GM10248 (cell line): Measurements from ENCODE around the gene ARIH2.

Source experiments
- CTCF ChIA-PET: fragments of 300-600 bp; sonication (Branson Sonifier 250); formaldehyde crosslinking; extraction: SDS; loops from one replicate; lab custom pipeline; 2021; ENCODE audit warnings: antibody characterized with exemption; lab: Yijun Ruan, JAX
- POLR2A ChIA-PET: fragments of 350-650 bp; sonication (Branson Sonifier 250); formaldehyde crosslinking; extraction: SDS; loops from one replicate; lab custom pipeline; 2020; ENCODE audit warnings: antibody characterized with exemption; lab: Yijun Ruan, JAX
- DNase-seq: peaks from one replicate; pipeline ENCODE4 v3.0.0; 2012; ENCODE audit errors: extremely low spot score
- CTCF ChIP-seq: IDR thresholded peaks from 2 replicates; pipeline ENCODE4 v1.5.1; 2012; ENCODE audit warnings: mild to moderate bottlenecking, low read depth; ENCODE audit errors: extremely low read depth, missing control alignments, control extremely low read depth

The ARIH2 gene

GRCh38 chr3:48945891-48946549 lies 27.4 kb downstream of the ARIH2 start:
- POLR2A ChIA-PET = no interaction called here
- CTCF ChIA-PET = interaction anchor here (1.4 to 2.2 kb wide), 3 partner anchors 16 to 27 kb away, joined by 3 to 9 read pairs (median 6); partner anchors contain the start of gene ARIH2
- DNase-seq = no peak
- TF ChIP-seq CTCF = no peak

GRCh38 chr3:48949376-48949717 lies 30.7 kb downstream of the ARIH2 start:
- no peak for DNase-seq
- ChIA-PET POLR2A (no interaction called here), CTCF (no interaction called here)
- no peak for TF ChIP-seq CTCF

GRCh38 chr3:48950051-48950450 lies 31.4 kb downstream of the ARIH2 start:
- CTCF ChIA-PET = interaction anchor here (0.8 to 1.3 kb wide), 3 partner anchors 9 to 264 kb away, joined by 3 to 6 read pairs (median 4); partner anchors contain the start of gene NCKIPSD
- POLR2A ChIA-PET = no interaction called here

DNA sequence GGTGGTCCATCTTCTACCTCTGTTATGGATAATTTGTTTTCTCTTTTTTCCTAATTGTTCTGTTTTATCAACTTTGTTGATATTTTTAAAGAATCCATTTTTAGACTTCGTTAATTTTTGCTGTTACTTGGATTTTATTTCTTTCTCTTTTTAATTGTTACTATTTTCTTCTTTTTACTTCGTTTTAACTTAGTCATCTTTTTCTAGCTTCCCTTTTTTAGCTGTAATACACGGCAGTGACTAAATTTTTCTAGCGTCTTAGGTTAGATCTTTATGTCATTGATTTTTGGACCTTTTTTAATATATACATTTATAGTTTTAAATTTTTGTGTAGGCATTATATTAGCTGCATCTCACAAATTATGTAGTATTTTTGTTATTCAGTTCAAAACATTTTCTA lies 33.1 kb downstream of the ARIH2 start:
- POLR2A ChIA-PET = no interaction called here
- no peak for DNase-seq
- CTCF ChIA-PET = interaction anchor here (0.9 to 4.4 kb wide), 16 partner anchors 8 to 226 kb away, joined by 3 to 22 read pairs (median 4); partner anchors contain the start of gene P4HTM
- TF ChIP-seq CTCF = no peak

More at GRCh38 chr3:48950051-48950450, 31.4 kb downstream of the ARIH2 start:
- TF ChIP-seq CTCF = no peak
- DNase-seq = no peak

DNA sequence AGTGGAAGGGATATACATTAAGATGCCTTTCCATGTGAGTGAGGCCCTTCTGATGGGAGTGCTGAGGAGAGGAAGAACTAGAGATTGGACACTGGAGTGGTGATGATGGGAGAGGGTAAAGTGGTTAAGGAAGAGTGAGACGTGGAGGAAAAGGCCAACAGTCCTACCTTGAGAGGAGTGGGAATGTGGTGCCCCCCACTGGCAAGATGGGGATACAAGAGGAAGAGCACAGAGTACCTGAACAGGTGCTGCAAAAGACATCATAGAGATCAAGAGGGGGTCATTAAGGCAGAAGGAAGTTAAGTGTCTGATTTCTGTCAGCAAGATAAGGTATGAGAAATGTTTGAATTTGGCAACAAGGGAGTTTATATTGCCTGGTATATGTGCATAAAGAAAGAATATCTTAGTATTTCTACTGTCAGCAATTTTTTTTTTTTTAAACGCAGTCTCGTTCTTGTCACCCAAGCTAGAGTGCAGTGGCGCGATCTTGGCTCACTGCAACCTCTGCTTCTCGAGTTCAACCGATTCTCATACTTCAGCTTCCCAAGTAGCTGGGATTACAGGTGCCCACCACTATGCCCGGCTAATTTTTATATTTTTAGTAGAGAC lies 34.0 kb downstream of the ARIH2 start:
- peak; percentile 48 for DNase-seq
- peak; percentile 47 for TF ChIP-seq CTCF
- ChIA-PET POLR2A (no interaction called here), CTCF (interaction anchor here (0.9 to 4.4 kb wide), 16 partner anchors 8 to 227 kb away, joined by 3 to 22 read pairs (median 4); partner anchors contain the start of gene P4HTM)

- no peak for DNase-seq
- ChIA-PET CTCF (interaction anchor here (1.4 to 1.7 kb wide), 2 partner anchors 13 to 31 kb away, joined by 5 to 6 read pairs; no protein-coding TSS in a partner anchor), POLR2A (interaction anchor here (0.5 kb wide), 1 partner anchor 284 kb away, joined by 3 read pairs; no protein-coding TSS in a partner anchor)
- no peak for TF ChIP-seq CTCF
Measured at GRCh38 chr3:48957006-48957705, 38.5 kb downstream of the ARIH2 start.
